HepG2 (cell line): ENCODE measurements around the gene TFF1. TPM values are rescaled to one million over a fixed set of nuclear protein-coding genes. Genes with fewer than 3 reads are reported as not detected.

Experiments
- ATAC-seq: fragments of 200-7000 bp; cut with Tn5 transposase; 3 replicates; pipeline ENCODE4 v1.9.1; 2020; ENCODE audit warnings: mild to moderate bottlenecking, moderate library complexity
- BruUV-seq: library from RNA; stranded (reverse); fragments of 400-500 nt; replicated peaks from 2 replicates; lab custom pipeline; 2021; lab: Mats Ljungman, UMichigan
- CTCF ChIA-PET: fragments of 300-600 bp; formaldehyde crosslinking; extraction: SDS; loops from one replicate; lab custom pipeline; 2021; ENCODE audit warnings: low total read pairs, inconsistent platforms, low intra/inter-chr PET ratio; lab: Yijun Ruan, JAX
- POLR2A ChIA-PET: fragments of 350-600 bp; sonication (Branson Sonifier 250); formaldehyde crosslinking; loops from one replicate; lab custom pipeline; 2020; ENCODE audit warnings: antibody characterized with exemption, inconsistent platforms; lab: Yijun Ruan, JAX
- DNase-seq: peaks from one replicate; pipeline ENCODE4 v3.0.0-alpha.2; 2015; ENCODE audit warnings: low spot score
- FAIRE-seq: peaks from 3 replicates; lab custom pipeline; 2011; peaks lifted over from hg19 to GRCh38; lab: Jason Lieb, UNC
- H2AFZ ChIP-seq: one replicate; pipeline ENCODE4 v1.6.1; 2011; ENCODE audit warnings: low read length, inconsistent platforms
- H3K27ac ChIP-seq: fragments of 300-600 bp; 3 replicates; pipeline ENCODE4 v1.8.0; 2011; ENCODE audit warnings: mixed run types, mild to moderate bottlenecking, mixed read lengths, low read length, inconsistent platforms; ENCODE audit not compliant: insufficient read depth; ENCODE audit errors: extremely low read length
- H3K27me3 ChIP-seq, 2 experiments: fragments of 200-600 bp in 1 of 2; 2 replicates in 1 of 2; 3 replicates in 1 of 2; pipeline versions ENCODE4 v1.6.0 to v1.8.0; 2011; ENCODE audit warnings: low read length in 2 of 2, mild to moderate bottlenecking in 2 of 2, moderate library complexity in 2 of 2, inconsistent platforms in 1 of 2; ENCODE audit not compliant: insufficient read depth in 2 of 2, control insufficient read depth in 1 of 2
- H3K36me3 ChIP-seq, 2 experiments: fragments of 200-600 bp in 1 of 2; replicated peaks in 1 of 2; 2 replicates in 1 of 2; 3 replicates in 1 of 2; pipeline versions ENCODE4 v1.5.1 to v1.8.0; 2011; ENCODE audit warnings: low read length in 2 of 2, inconsistent platforms in 1 of 2; ENCODE audit not compliant: insufficient read depth in 2 of 2, control insufficient read depth in 1 of 2
- H3K4me1 ChIP-seq: 2 replicates; pipeline ENCODE4 v1.5.1; 2012; ENCODE audit warnings: low read length, inconsistent platforms; ENCODE audit not compliant: insufficient read depth
- H3K4me2 ChIP-seq: 2 replicates; pipeline ENCODE4 v1.6.0; 2011; ENCODE audit warnings: low read depth, low read length, inconsistent platforms
- H3K4me3 ChIP-seq, 3 experiments: fragments of 200-600 bp in 1 of 3; sonication (generic), shearing (Covaris generic) in 1 of 3; replicated peaks in 1 of 3; 2 replicates each; pipeline ENCODE4 v1.5.1; 2011 to 2016; ENCODE audit warnings: low read length in 3 of 3, inconsistent platforms in 2 of 3, low read depth in 2 of 3, mild to moderate bottlenecking in 2 of 3, control low read depth in 1 of 3, mixed read lengths in 1 of 3; ENCODE audit not compliant: insufficient read depth in 1 of 3
- H3K79me2 ChIP-seq: one replicate; pipeline ENCODE4 v1.6.1; 2011; ENCODE audit warnings: low read length, inconsistent platforms; ENCODE audit not compliant: insufficient read depth
- H3K9ac ChIP-seq: 2 replicates; pipeline ENCODE4 v1.6.0; 2011; ENCODE audit warnings: mild to moderate bottlenecking, low read depth, low read length, inconsistent platforms; ENCODE audit not compliant: insufficient read depth
- H3K9me3 ChIP-seq: 2 replicates; pipeline ENCODE4 v1.5.1; 2012; ENCODE audit warnings: mild to moderate bottlenecking, low read length
- H4K20me1 ChIP-seq: 2 replicates; pipeline ENCODE4 v1.6.0; 2011; ENCODE audit warnings: inconsistent platforms, mild to moderate bottlenecking, low read length, moderate library complexity; ENCODE audit not compliant: insufficient read depth
- ATF1 ChIP-seq: IDR thresholded peaks from 2 replicates; pipeline ENCODE4 v1.6.1; 2016; ENCODE audit warnings: mild to moderate bottlenecking, control low read depth
- HDAC6 ChIP-seq: fragments of 200-600 bp; sonication (generic); IDR thresholded peaks from 2 replicates; pipeline ENCODE4 v1.7.0; 2017; ENCODE audit warnings: mild to moderate bottlenecking, antibody characterized with exemption, low read length, low read depth
- HMGA1 ChIP-seq: sonication (generic); formaldehyde crosslinking; conservative IDR thresholded peaks from 2 replicates; pipeline ENCODE4 v1.4.0; 2020; ENCODE audit warnings: missing genetic modification reagents
- MAFG ChIP-seq: sonication (generic); formaldehyde crosslinking; IDR thresholded peaks from 2 replicates; pipeline ENCODE4 v1.5.1; 2020; ENCODE audit warnings: mild to moderate bottlenecking, missing genetic modification reagents
- NAIF1 ChIP-seq: sonication (generic); formaldehyde crosslinking; IDR thresholded peaks from 2 replicates; pipeline ENCODE4 v1.5.0; 2020; ENCODE audit warnings: mild to moderate bottlenecking, missing genetic modification reagents, borderline replicate concordance
- NFKB2 ChIP-seq: sonication (generic); formaldehyde crosslinking; IDR thresholded peaks from 2 replicates; pipeline ENCODE4 v1.4.0; 2020; ENCODE audit warnings: missing genetic modification reagents, borderline replicate concordance
- RFX5 ChIP-seq: IDR thresholded peaks from 2 replicates; pipeline ENCODE4 v1.6.1; 2011; ENCODE audit warnings: low read depth, low read length, improper control_type of control experiment
- SP2 ChIP-seq: sonication (generic); formaldehyde crosslinking; IDR thresholded peaks from 2 replicates; pipeline ENCODE4 v1.5.1; 2020; ENCODE audit warnings: mild to moderate bottlenecking, missing genetic modification reagents
- ZBTB3 ChIP-seq: sonication (generic); formaldehyde crosslinking; IDR thresholded peaks from 2 replicates; pipeline ENCODE4 v1.4.0; 2020; ENCODE audit warnings: low read depth, mild to moderate bottlenecking, moderate library complexity, missing genetic modification reagents, borderline replicate concordance
- ZNF207 ChIP-seq: fragments of 450-650 bp; IDR thresholded peaks from 2 replicates; pipeline ENCODE4 v1.6.1; 2016; ENCODE audit warnings: antibody characterized with exemption, borderline replicate concordance
- ZNF224 ChIP-seq: sonication (generic); formaldehyde crosslinking; IDR thresholded peaks from 2 replicates; pipeline ENCODE4 v1.5.0; 2020; ENCODE audit warnings: mild to moderate bottlenecking, missing genetic modification reagents
- ZNF33B ChIP-seq: sonication (generic); formaldehyde crosslinking; IDR thresholded peaks from 2 replicates; pipeline ENCODE4 v1.5.1; 2020; ENCODE audit warnings: mild to moderate bottlenecking, missing genetic modification reagents
- whole genome bisulfite sequencing: methylation state at CpG from one replicate; pipeline ENCODE4 v1.1.6; 2017; ENCODE audit warnings: low lambda C conversion rate; 5-methylcytosine and 5-hydroxymethylcytosine counted together
- in situ Hi-C: cut with HindIII; loops from 2 replicates; pipeline ENCODE4 v1.10.0; 2017; ENCODE audit warnings: low pct_unique_long_range_greater_than_20kb; ENCODE audit not compliant: extremely low pct_ligation_motif_present
- intact Hi-C: fragments of 100-400 bp; cut with micrococcal nuclease; formaldehyde crosslinking; loops from one replicate; pipeline ENCODE4 v1.10.0; 2022; ENCODE audit not compliant: unreplicated experiment
- polyA plus RNA-seq, 8 experiments: library from polyadenylated mRNA; depleted of rRNA in 3 of 8; stranded (reverse) in 7 of 8; unstranded in 1 of 8; fragments of >200 nt; fragmentation: Illumina TruSeq in 4 of 8; extraction: Trizol in 4 of 8; gene quantifications; 2 replicates each; pipeline versions ENCODE4 v1.2.1 to v1.2.3, GENCODE V29; 2011 to 2016; ENCODE audit warnings: low read depth in 4 of 8, missing spikeins in 1 of 8, mixed read lengths in 1 of 8; ENCODE audit not compliant: insufficient read depth in 1 of 8
- total RNA-seq, 5 experiments: library from RNA; depleted of rRNA; stranded (reverse); fragments of >200 nt; fragmentation: Illumina TruSeq; extraction: Trizol; gene quantifications; 2 replicates each; pipeline ENCODE4 v1.2.3, GENCODE V29; 2016; ENCODE audit warnings: low read depth in 1 of 5
- TF ChIP-seq, protein P1 (sequence below): sonication (generic); formaldehyde crosslinking; IDR thresholded peaks from 2 replicates; pipeline ENCODE4 v1.4.0; 2020; ENCODE audit warnings: missing genetic modification reagents
- TF ChIP-seq, protein P2 (sequence below): sonication (generic); formaldehyde crosslinking; IDR thresholded peaks from 2 replicates; pipeline ENCODE4 v1.5.1; 2020; ENCODE audit warnings: mild to moderate bottlenecking, missing genetic modification reagents, borderline replicate concordance

TFF1 gene
- total and polyA plus RNA-seq, 2 of the 13 experiments (the other 11 are each of a cell fraction or from before 2014, with no cell fraction given), result 0.24 to 19.4 TPM

DNA sequence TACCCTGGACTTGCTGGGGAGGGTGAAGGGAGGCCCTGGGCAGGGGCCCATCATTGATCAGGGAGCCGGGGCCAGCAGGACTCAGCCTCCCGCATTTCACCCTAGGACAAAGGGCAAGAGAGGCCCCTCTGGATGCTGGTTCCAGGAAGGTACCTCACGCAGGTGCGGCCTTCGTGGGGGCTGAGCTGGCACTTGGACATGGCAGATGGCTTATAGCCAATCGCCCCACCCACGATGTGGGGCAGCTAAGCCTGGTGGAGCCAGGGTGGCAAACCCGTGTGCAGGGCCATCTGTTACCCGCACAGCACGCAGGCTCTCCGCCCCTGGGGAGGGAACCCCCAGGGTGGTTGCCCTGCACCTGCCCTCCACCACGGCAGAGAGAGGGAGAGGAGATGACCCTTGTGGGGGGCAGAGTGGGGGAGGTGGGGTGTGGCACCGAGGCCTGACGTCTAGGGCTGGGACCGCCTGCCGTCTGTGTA, 53.7 kb downstream of the TFF1 start:
- intact Hi-C loops, result no loop called here
- CTCF ChIA-PET, result interaction anchor here (4.8 kb wide), 1 partner anchor 69 kb away, joined by 16 read pairs; no protein-coding TSS in a partner anchor
- H2AFZ ChIP-seq, result no peak overlapping the region
- H3K9me3 ChIP-seq, result no peaks in the 10 kb centered on the region
- H3K79me2 ChIP-seq, result no peaks in the 10 kb centered on the region
- no peak for DNase-seq
- in situ Hi-C loops, result no loop called here
- POLR2A ChIA-PET, result interaction anchor here (0.9 kb wide), 1 partner anchor 74 kb away, joined by 3 read pairs; no protein-coding TSS in a partner anchor
- no peak for TF ChIP-seq ZBTB3 (CRISPR knock-in tag)
- TF ChIP-seq SP2 (CRISPR knock-in tag), result no peak
- no peak for TF ChIP-seq RFX5
- TF ChIP-seq NFKB2 (CRISPR knock-in tag), result no peak
- TF ChIP-seq HDAC6, result no peak
- no peak for TF ChIP-seq ATF1
- TF ChIP-seq ZNF224 (CRISPR knock-in tag), result no peak
- no peak for TF ChIP-seq MAFG
- no peak for TF ChIP-seq ZNF33B (CRISPR knock-in tag)
- no peak for TF ChIP-seq ZNF207
- TF ChIP-seq, protein P1, sequence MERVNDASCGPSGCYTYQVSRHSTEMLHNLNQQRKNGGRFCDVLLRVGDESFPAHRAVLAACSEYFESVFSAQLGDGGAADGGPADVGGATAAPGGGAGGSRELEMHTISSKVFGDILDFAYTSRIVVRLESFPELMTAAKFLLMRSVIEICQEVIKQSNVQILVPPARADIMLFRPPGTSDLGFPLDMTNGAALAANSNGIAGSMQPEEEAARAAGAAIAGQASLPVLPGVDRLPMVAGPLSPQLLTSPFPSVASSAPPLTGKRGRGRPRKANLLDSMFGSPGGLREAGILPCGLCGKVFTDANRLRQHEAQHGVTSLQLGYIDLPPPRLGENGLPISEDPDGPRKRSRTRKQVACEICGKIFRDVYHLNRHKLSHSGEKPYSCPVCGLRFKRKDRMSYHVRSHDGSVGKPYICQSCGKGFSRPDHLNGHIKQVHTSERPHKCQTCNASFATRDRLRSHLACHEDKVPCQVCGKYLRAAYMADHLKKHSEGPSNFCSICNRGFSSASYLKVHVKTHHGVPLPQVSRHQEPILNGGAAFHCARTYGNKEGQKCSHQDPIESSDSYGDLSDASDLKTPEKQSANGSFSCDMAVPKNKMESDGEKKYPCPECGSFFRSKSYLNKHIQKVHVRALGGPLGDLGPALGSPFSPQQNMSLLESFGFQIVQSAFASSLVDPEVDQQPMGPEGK (CRISPR knock-in tag), result no peak
- TF ChIP-seq, protein P2, sequence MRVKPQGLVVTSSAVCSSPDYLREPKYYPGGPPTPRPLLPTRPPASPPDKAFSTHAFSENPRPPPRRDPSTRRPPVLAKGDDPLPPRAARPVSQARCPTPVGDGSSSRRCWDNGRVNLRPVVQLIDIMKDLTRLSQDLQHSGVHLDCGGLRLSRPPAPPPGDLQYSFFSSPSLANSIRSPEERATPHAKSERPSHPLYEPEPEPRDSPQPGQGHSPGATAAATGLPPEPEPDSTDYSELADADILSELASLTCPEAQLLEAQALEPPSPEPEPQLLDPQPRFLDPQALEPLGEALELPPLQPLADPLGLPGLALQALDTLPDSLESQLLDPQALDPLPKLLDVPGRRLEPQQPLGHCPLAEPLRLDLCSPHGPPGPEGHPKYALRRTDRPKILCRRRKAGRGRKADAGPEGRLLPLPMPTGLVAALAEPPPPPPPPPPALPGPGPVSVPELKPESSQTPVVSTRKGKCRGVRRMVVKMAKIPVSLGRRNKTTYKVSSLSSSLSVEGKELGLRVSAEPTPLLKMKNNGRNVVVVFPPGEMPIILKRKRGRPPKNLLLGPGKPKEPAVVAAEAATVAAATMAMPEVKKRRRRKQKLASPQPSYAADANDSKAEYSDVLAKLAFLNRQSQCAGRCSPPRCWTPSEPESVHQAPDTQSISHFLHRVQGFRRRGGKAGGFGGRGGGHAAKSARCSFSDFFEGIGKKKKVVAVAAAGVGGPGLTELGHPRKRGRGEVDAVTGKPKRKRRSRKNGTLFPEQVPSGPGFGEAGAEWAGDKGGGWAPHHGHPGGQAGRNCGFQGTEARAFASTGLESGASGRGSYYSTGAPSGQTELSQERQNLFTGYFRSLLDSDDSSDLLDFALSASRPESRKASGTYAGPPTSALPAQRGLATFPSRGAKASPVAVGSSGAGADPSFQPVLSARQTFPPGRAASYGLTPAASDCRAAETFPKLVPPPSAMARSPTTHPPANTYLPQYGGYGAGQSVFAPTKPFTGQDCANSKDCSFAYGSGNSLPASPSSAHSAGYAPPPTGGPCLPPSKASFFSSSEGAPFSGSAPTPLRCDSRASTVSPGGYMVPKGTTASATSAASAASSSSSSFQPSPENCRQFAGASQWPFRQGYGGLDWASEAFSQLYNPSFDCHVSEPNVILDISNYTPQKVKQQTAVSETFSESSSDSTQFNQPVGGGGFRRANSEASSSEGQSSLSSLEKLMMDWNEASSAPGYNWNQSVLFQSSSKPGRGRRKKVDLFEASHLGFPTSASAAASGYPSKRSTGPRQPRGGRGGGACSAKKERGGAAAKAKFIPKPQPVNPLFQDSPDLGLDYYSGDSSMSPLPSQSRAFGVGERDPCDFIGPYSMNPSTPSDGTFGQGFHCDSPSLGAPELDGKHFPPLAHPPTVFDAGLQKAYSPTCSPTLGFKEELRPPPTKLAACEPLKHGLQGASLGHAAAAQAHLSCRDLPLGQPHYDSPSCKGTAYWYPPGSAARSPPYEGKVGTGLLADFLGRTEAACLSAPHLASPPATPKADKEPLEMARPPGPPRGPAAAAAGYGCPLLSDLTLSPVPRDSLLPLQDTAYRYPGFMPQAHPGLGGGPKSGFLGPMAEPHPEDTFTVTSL (CRISPR knock-in tag), result no peak
- no peak for TF ChIP-seq HMGA1 (CRISPR knock-in tag)
- no peak for TF ChIP-seq NAIF1 (CRISPR knock-in tag)
- no peak overlapping the region for H3K9ac ChIP-seq
- peaks cover 0 to 1% of the 10 kb centered on the region in 2 experiments; a peak in 2 of 5 replicates for H3K27me3 ChIP-seq
- no TSS peak for BruUV-seq
- H3K36me3 ChIP-seq, result no peaks in the 10 kb centered on the region
- H3K27ac ChIP-seq, result no peak overlapping the region
- ATAC-seq, result no peak
- peak overlapping the region; percentile 41; the same call in 1 of the 2 replicates for H3K4me2 ChIP-seq
- H4K20me1 ChIP-seq, result no peaks in the 10 kb centered on the region
- H3K4me1 ChIP-seq, result peaks cover 61% of the 10 kb centered on the region
- FAIRE-seq, result no peak
- no peak overlapping the region; a peak in 1 of 6 replicates for H3K4me3 ChIP-seq
- 50% methylated on average over 2 of the region's 16 CpGs for WGBS
